Fibroblast of villous mesenchyme (primary cell): ENCODE data around the gene SP6. TPM values are rescaled to one million over a fixed set of nuclear protein-coding genes. Genes with fewer than 3 reads are reported as not detected.

Experiments
- DNase-seq: peaks from one replicate; pipeline ENCODE4 v3.0.0-alpha.2; 2010; ENCODE audit warnings: low read depth
- H3K4me3 ChIP-seq: 2 replicates; pipeline ENCODE4 v1.5.1; 2011; ENCODE audit warnings: low read depth, mild to moderate bottlenecking, low read length
- CTCF ChIP-seq: IDR thresholded peaks from 2 replicates; pipeline ENCODE4 v1.5.1; 2012; ENCODE audit warnings: low read depth, mild to moderate bottlenecking, low read length; ENCODE audit not compliant: insufficient read depth
- total RNA-seq: library from RNA; depleted of rRNA; stranded (reverse); fragments of >200 nt; gene quantifications from 2 replicates; pipeline ENCODE4 v1.2.3, GENCODE V29; 2012

Gene SP6
- total RNA-seq, 1 donor = under 0.01 TPM

GRCh38 chr17:47895347-47895855, 44.4 kb upstream of the SP6 start:
- no peak for TF ChIP-seq CTCF
- DNase-seq = no peak
- peak overlapping the region; percentile 77 for H3K4me3 ChIP-seq

GRCh38 chr17:47894498-47895346, 43.8 kb upstream of the SP6 start:
- peak overlapping the region; percentile 77 for H3K4me3 ChIP-seq
- TF ChIP-seq CTCF = no peak
- DNase-seq = no peak

GRCh38 chr17:47891545-47892088, 40.7 kb upstream of the SP6 start:
- no peak for TF ChIP-seq CTCF
- H3K4me3 ChIP-seq = no peak overlapping the region
- DNase-seq = no peak

DNA sequence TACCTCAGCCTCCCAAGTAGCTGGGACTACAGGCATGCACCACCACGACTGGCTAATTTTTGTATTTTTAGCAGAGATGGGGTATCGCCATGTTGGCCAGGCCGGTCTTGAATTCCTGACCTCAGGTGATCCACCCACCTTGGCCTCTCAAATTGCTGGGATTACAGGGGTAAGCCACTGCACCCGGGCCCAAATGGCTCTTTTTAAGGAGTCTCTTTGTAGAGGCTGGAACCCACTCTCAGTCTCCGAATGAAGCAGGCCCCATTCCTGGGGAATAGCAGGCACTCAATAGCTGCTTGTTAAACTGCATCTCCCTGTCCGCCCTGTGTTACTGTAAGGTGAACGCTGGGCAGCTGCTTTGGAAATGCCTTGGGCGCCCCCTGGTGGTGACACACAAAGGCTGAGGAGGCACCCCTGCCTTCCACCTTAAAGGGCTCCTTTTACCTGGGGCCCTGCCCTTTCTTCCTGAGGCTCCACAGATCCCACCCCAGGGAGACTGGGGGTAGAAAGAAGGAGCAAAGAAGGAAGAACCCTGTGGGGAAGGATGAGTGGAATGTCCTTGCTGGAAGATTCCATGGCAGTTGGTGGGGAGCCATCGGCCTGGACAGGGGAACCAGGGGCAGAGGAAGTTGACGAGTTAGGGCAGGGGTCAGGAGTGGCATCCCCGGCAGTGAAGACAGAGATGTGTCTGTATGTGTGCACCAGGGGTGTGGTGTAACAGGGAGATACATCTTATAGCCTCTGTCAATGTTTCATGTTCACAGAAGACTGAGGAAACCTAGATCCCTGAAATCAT, 39.0 kb upstream of the SP6 start:
- DNase-seq = peak; percentile 82

DNA sequence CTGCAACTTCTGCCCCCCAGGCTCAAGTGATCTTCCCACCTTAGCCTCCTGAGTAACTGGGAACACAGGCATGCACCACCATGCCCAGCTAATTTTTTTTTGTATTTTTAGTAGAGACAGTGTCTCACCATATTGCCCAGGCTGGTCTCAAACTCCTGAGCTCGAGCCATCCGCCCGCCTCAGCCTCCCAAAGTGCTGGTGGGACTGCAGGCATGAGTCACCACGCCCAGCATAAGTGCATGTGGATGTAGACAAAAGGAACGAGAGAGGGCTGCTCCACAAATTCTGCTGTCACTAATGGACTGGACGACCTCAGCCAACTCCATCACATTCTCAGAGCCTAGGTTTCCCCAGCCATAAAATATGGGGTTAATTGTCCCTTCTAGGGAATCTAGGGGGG, 37.3 kb upstream of the SP6 start:
- TF ChIP-seq CTCF = no peak
- DNase-seq = no peak
- H3K4me3 ChIP-seq = no peak overlapping the region

More for the DNA sequence above, 39.0 kb upstream of the SP6 start:
- H3K4me3 ChIP-seq = no peak overlapping the region
- TF ChIP-seq CTCF = peak; percentile 95

GRCh38 chr17:47884905-47885730, 34.2 kb upstream of the SP6 start:
- DNase-seq = no peak
- no peak overlapping the region for H3K4me3 ChIP-seq

More at GRCh38 chr17:47884905-47885730, 34.2 kb upstream of the SP6 start:
- TF ChIP-seq CTCF = no peak
